HG03439 (cell line): Measurements from ENCODE around the gene CD81.
"Not testable (repeated sequence)": the region's sequence is repeated elsewhere in the genome, so short reads cannot be mapped to it uniquely, and the experiment has no call there.

Experiments
- ATAC-seq: cut with Tn5 transposase; IDR thresholded peaks from one replicate; pipeline ENCODE4 v1.9.1; 2021; ENCODE audit warnings: mild to moderate bottlenecking, moderate library complexity; ENCODE audit not compliant: unreplicated experiment

Gene CD81, protein sequence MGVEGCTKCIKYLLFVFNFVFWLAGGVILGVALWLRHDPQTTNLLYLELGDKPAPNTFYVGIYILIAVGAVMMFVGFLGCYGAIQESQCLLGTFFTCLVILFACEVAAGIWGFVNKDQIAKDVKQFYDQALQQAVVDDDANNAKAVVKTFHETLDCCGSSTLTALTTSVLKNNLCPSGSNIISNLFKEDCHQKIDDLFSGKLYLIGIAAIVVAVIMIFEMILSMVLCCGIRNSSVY

GRCh38 chr11:2376751-2377451 lies at the start of gene CD81:
Gene CD81, plus strand, starts transcription at chr11:2377310. Its CDS starts 240 bp downstream, at chr11:2377550.
- ATAC-seq: peak; percentile 38

- no peak for ATAC-seq
Measured at GRCh38 chr11:2328021-2328420, 49.1 kb upstream of the CD81 start.

- no peak for ATAC-seq
Measured at GRCh38 chr11:2328656-2329354, 48.3 kb upstream of the CD81 start.

DNA sequence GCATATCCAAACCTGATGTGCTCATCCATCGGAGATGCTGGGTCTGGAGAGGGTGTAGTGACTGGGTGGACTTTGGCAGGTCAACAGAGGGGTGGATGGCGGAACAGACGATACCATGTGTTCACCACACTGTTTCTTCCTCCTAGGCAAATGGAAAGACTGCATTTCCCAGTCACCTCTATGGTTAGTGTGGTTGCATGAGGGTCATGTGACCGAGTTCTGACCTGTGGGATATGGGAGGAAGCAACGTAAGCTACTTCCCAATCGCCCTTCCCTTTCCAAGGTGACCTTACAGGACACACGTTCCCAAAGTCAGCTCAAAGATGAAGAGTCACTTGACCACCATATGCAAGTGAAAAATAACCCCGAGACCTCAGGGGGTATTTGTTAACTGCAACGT lies 47.6 kb upstream of the CD81 start:
- no peak for ATAC-seq

GRCh38 chr11:2330696-2331095 lies 46.4 kb upstream of the CD81 start:
- ATAC-seq: no peak

- ATAC-seq: no peak
Measured at GRCh38 chr11:2331404-2331803, 45.7 kb upstream of the CD81 start.

- ATAC-seq: not testable (repeated sequence)
Measured at GRCh38 chr11:2332569-2332968, 44.5 kb upstream of the CD81 start.

DNA sequence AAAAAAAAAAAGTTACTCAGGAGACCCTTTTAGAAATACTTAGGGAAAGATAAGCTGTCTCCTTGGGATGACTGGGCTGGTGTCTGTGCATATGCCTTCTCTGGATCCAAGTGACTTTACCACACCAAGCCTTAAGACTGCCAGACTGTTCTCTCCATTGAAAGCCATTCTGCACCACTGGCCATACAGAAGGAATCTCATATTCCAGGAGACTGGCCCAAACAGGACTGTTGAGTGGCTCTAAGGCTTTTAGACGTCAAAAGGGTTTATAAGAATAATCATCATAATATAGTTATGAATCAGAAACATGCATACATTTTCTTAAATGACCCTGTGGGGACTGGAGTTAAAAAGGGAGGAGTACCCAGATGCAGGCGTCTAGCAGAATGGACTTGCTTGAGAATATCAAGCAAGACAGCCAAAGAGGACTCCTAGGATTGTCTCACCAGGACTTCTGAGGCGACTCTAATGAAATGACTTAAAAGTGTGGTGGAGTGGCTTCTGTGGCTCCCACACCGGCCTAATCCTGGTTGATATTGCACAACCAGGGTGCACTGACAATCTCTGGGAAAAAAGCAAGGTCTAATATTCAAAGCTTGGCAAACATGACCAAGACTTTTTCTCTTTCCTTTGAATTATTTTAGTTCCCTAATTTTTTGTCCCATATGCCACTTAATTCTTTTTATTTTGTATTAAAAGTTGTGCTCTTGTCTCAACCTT lies 43.5 kb upstream of the CD81 start:
- not testable (repeated sequence) for ATAC-seq

DNA sequence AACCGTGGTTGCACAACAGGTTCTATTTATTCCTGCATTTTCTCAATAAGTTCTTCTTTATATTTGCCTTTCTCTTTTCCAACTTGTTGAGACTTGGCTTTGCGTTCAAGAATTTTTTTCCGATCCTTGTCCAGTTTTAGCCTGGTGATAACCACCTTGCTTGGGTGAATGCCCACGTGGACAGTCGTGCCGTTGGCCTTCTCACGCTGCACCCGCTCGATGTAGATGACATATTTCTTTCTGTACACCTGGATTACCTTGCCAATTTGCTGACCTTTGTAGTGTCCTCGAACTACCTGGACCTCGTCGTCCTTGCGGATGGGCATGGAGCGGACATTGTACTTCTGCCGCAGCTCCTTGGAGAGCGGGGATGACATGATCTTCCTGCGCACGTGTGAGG lies 41.8 kb upstream of the CD81 start:
- not testable (repeated sequence) for ATAC-seq

DNA sequence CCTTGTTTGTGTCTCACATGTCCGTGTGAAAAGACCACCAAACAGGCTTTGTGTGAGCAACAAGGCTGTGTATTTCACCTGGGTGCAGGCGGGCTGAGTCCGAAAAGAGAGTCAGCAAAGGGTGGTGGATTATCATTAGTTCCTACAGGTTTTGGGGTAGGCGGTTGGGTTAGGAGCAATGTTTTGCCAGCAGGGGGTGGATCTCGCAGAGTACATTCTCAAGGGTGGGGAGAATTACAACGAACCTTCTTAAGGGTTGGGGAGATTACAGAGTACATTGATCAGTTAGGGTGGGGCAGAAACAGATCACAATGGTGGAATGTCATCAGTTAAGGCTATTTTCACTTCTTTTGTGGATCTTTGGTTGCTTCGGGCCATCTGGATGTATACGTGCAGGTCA lies 38.4 kb upstream of the CD81 start:
- not testable (repeated sequence) for ATAC-seq

DNA sequence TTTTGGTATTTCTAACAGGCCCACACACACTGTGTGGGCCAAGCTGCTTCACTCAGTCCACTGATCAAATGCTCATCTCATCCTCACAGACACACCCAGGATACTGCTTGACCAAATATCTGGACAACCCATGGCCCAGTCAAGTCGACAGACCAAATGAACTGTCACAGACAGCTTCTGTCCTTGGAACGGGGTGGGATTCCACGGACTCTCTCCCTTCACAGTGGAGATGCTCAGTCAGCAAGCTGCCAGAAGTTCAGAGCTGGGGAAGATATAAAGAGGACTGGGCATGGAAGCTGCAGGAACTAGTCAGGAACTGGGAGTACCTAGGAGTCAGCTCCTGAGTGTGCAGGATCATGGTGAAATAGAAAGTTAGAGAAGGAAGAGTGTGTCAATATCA lies 34.6 kb upstream of the CD81 start:
- ATAC-seq: no peak

GRCh38 chr11:2342981-2343380 lies 34.1 kb upstream of the CD81 start:
- no peak for ATAC-seq

GRCh38 chr11:2343502-2343901 lies 33.6 kb upstream of the CD81 start:
- no peak for ATAC-seq

DNA sequence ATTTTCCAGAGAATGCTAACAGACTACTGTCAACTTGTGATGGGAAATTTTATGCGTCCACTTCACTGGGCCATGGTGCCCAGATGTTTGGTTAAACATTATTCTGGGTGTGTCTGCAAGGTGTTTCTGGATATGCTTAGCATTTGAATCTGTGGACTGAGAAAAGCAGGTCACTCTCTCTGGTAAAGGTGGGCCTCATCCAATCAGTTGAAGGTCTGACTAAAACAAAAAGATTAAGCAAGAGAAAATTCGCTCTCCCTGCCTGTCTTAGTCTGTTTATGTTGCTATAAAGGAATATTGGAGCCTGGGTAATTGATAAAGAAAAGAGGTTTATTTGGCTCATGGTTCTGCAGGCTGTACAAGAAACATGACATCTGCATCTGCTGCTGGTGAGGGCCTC lies 32.1 kb upstream of the CD81 start:
- no peak for ATAC-seq

DNA sequence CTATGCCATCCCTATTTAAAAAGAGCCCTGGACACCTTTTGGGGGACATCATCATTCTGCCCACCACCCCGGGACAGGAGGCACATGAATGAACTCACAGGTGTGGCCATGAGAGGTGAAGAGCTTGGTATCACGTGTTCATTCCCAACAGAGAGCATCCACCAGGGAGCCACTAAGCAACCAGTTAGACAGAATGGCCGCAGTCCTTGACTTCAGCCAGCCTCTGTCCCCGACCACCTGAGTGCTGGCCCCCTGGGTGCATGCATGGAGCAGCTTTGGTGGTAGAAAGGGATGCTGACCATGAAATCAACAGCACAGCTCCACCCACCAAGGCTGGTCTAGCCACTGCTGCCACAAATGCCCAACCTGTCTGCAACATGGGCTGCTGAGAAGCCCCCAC lies 31.1 kb upstream of the CD81 start:
- no peak for ATAC-seq

DNA sequence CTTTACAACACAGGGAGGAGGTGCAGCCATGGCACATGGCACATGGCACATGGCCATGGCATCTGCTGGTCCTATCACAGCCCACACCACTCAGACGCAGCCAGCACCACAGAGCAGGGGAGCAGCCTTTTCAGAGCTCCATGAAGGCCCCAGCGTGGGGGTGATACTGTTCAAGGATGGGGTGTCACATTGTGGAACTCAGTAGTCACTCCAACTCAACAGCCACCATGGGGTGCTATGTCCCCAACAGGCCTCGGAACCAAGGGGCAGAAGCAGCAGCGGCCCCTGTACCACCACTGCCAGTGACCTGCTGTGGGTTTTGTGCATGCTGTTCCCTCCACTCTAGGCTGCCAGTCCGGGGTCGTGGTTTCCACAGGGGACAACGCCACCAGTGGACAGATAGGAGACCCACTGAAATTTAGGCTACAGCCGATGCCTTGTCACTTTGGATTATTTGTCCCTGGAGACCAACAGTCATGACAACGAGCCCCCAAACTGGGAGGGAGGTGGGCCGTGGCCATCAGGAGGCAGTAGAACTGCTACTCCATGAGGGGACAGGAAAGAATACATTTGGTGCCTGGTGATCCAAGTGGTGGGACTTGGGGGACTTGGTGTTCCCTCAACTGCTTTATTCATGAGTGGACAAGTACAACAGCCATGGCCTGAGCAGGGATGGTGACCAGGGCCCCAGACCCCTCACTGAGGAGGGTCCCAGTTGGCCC lies 30.4 kb upstream of the CD81 start:
- ATAC-seq: no peak

- ATAC-seq: no peak
Measured at GRCh38 chr11:2347308-2347830, 29.7 kb upstream of the CD81 start.

- ATAC-seq: no peak
Measured at GRCh38 chr11:2348986-2349385, 28.1 kb upstream of the CD81 start.

GRCh38 chr11:2351701-2352100 lies 25.4 kb upstream of the CD81 start:
- ATAC-seq: no peak

DNA sequence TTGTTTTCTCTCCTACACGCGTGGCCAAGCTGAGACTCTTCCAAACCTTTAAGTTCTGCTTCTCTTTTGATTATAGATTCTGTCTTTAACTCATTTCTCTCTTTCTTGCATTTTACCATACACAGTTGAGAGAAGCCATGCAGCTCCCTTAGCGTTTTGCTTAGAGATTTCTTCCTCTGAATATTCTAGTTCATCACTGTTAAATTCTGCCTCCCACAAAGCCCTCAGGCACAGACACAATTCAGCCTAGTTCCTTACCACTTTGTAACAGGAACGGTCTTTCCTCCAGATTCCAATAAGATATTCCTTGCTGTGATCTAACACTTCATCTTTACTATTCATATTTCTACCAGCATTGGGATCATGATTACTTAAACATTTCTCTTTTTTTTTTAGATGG lies 24.7 kb upstream of the CD81 start:
- no peak for ATAC-seq
